Measurements from ENCODE around the gene COLGALT1.

- TF ChIP-seq CBX1 (IDR thresholded peaks at IDR 0.05; ENCODE audit: low read depth) (no peak), NR2C1 (IDR thresholded peaks at IDR 0.05) (no peak), NR2C1 (tag; IDR thresholded peaks at IDR 0.05) (no peak), CTCF (IDR thresholded peaks at IDR 0.05 in 2 of 3, conservative IDR thresholded peaks at IDR 0.05 in 1 of 3; ENCODE audit: insufficient read depth in 2 of 3, low read depth in 1 of 3, low read length in 3 of 3) (no peak)
Observed at GRCh38 chr19:17599780-17600179, 44.3 kb downstream of the COLGALT1 start.

Data from K562 (cell line).